HepG2 (cell line): ENCODE measurements around the gene ATN1. TPM values are rescaled to one million over a fixed set of nuclear protein-coding genes. Genes with fewer than 3 reads are reported as not detected.
A peak's percentile ranks its signal among the peaks of the same experiment; 100 is the strongest.

ENCODE experiments used
- IKZF1 ChIP-seq: fragments of 450-650 bp; IDR thresholded peaks from 2 replicates; pipeline ENCODE4 v1.7.1; 2016
- KDM4B ChIP-seq: sonication (generic); formaldehyde crosslinking; IDR thresholded peaks from 2 replicates; pipeline ENCODE4 v1.4.0; 2020; ENCODE audit warnings: missing genetic modification reagents
- MED1 ChIP-seq: sonication (generic); formaldehyde crosslinking; IDR thresholded peaks from 2 replicates; pipeline ENCODE4 v1.4.0; 2020; ENCODE audit warnings: missing genetic modification reagents
- NR1H2 ChIP-seq: sonication (generic); formaldehyde crosslinking; IDR thresholded peaks from 2 replicates; pipeline ENCODE4 v1.8.1; 2022; ENCODE audit warnings: low read depth, missing genetic modification reagents, borderline replicate concordance
- RNF219 ChIP-seq: sonication (generic); formaldehyde crosslinking; IDR thresholded peaks from 2 replicates; pipeline ENCODE4 v1.5.0; 2020; ENCODE audit warnings: mild to moderate bottlenecking, missing genetic modification reagents
- SMARCC2 ChIP-seq: fragments of 450-650 bp; IDR thresholded peaks from 2 replicates; pipeline ENCODE4 v1.6.1; 2017; ENCODE audit warnings: antibody characterized with exemption, mild to moderate bottlenecking
- SSRP1 ChIP-seq: IDR thresholded peaks from 2 replicates; pipeline ENCODE4 v1.6.1; 2016; ENCODE audit warnings: control low read depth
- ZBTB25 ChIP-seq: IDR thresholded peaks from 2 replicates; pipeline ENCODE4 v1.6.1; 2018; ENCODE audit warnings: missing genetic modification reagents
- ZNF17 ChIP-seq: sonication (generic); formaldehyde crosslinking; IDR thresholded peaks from 2 replicates; pipeline ENCODE4 v1.5.0; 2020; ENCODE audit warnings: mild to moderate bottlenecking, missing genetic modification reagents
- ZNF24 ChIP-seq: fragments of 450-650 bp; IDR thresholded peaks from 2 replicates; pipeline ENCODE4 v1.6.1; 2017; ENCODE audit warnings: antibody characterized with exemption, mild to moderate bottlenecking
- ZNF276 ChIP-seq: sonication (generic); formaldehyde crosslinking; IDR thresholded peaks from 2 replicates; pipeline ENCODE4 v1.4.0; 2020; ENCODE audit warnings: mild to moderate bottlenecking, low read depth, missing genetic modification reagents
- ZNF552 ChIP-seq: sonication (generic); formaldehyde crosslinking; IDR thresholded peaks from 2 replicates; pipeline ENCODE4 v1.9.0; 2022; ENCODE audit warnings: missing genetic modification reagents, mild to moderate bottlenecking, borderline replicate concordance
- ZNF597 ChIP-seq: sonication (generic); formaldehyde crosslinking; IDR thresholded peaks from 2 replicates; pipeline ENCODE4 v1.5.0; 2020; ENCODE audit warnings: missing genetic modification reagents
- ZNF605 ChIP-seq: sonication (generic); formaldehyde crosslinking; IDR thresholded peaks from 2 replicates; pipeline ENCODE4 v1.8.0; 2022; ENCODE audit warnings: mild to moderate bottlenecking, missing genetic modification reagents
- ZNF616 ChIP-seq: sonication (generic); formaldehyde crosslinking; IDR thresholded peaks from 2 replicates; pipeline ENCODE4 v1.5.0; 2020; ENCODE audit warnings: low read depth, mild to moderate bottlenecking, missing genetic modification reagents
- polyA plus RNA-seq, 8 experiments: library from polyadenylated mRNA; depleted of rRNA in 3 of 8; stranded (reverse) in 7 of 8; unstranded in 1 of 8; fragments of >200 nt; fragmentation: Illumina TruSeq in 4 of 8; extraction: Trizol in 4 of 8; gene quantifications; 2 replicates each; pipeline versions ENCODE4 v1.2.1 to v1.2.3, GENCODE V29; 2011 to 2016; ENCODE audit warnings: low read depth in 4 of 8, missing spikeins in 1 of 8, mixed read lengths in 1 of 8; ENCODE audit not compliant: insufficient read depth in 1 of 8
- total RNA-seq, 5 experiments: library from RNA; depleted of rRNA; stranded (reverse); fragments of >200 nt; fragmentation: Illumina TruSeq; extraction: Trizol; gene quantifications; 2 replicates each; pipeline ENCODE4 v1.2.3, GENCODE V29; 2016; ENCODE audit warnings: low read depth in 1 of 5
- TF ChIP-seq, protein P1 (sequence below): sonication (generic); formaldehyde crosslinking; IDR thresholded peaks from 2 replicates; pipeline ENCODE4 v1.5.1; 2020; ENCODE audit warnings: mild to moderate bottlenecking, missing genetic modification reagents, borderline replicate concordance
- TF ChIP-seq, protein P2 (sequence below): sonication (generic); formaldehyde crosslinking; IDR thresholded peaks from 2 replicates; pipeline ENCODE4 v1.4.0; 2020; ENCODE audit warnings: missing genetic modification reagents
- TF ChIP-seq, protein P3 (sequence below): sonication (generic); formaldehyde crosslinking; IDR thresholded peaks from 2 replicates; pipeline ENCODE4 v1.5.0; 2020; ENCODE audit warnings: mild to moderate bottlenecking, low read depth, missing genetic modification reagents, borderline replicate concordance

The ATN1 gene
- total and polyA plus RNA-seq, 2 of the 13 experiments (the other 11 are each of a cell fraction or from before 2014, with no cell fraction given): 2.1 to 8.6 TPM

- no peak; the same call in 1 of the 2 replicates for TF ChIP-seq RNF219 (CRISPR knock-in tag)
- TF ChIP-seq ZNF552 (CRISPR knock-in tag): peak; percentile 25; the same call in 1 of the 2 replicates
- no peak for TF ChIP-seq ZNF597 (CRISPR knock-in tag)
- TF ChIP-seq MED1 (CRISPR knock-in tag): peak; percentile 99
- TF ChIP-seq NR1H2: no peak
- TF ChIP-seq ZNF616 (CRISPR knock-in tag): no peak
- TF ChIP-seq ZNF605 (CRISPR knock-in tag): no peak
- TF ChIP-seq, protein P1, sequence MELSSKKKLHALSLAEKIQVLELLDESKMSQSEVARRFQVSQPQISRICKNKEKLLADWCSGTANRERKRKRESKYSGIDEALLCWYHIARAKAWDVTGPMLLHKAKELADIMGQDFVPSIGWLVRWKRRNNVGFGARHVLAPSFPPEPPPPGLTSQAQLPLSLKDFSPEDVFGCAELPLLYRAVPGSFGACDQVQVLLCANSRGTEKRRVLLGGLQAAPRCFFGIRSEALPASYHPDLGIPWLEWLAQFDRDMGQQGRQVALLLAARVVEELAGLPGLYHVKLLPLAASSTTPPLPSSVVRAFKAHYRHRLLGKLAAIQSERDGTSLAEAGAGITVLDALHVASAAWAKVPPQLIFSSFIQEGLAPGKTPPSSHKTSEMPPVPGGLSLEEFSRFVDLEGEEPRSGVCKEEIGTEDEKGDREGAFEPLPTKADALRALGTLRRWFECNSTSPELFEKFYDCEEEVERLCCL (CRISPR knock-in tag): peak; percentile 47
- no peak for TF ChIP-seq SMARCC2
- TF ChIP-seq, protein P2, sequence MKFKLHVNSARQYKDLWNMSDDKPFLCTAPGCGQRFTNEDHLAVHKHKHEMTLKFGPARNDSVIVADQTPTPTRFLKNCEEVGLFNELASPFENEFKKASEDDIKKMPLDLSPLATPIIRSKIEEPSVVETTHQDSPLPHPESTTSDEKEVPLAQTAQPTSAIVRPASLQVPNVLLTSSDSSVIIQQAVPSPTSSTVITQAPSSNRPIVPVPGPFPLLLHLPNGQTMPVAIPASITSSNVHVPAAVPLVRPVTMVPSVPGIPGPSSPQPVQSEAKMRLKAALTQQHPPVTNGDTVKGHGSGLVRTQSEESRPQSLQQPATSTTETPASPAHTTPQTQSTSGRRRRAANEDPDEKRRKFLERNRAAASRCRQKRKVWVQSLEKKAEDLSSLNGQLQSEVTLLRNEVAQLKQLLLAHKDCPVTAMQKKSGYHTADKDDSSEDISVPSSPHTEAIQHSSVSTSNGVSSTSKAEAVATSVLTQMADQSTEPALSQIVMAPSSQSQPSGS: peak; percentile 91
- TF ChIP-seq ZBTB25: peak; percentile 70
- TF ChIP-seq ZNF24: no peak
- no peak; the same call in 1 of the 2 replicates for TF ChIP-seq SSRP1 (CRISPR knock-in tag)
- no peak; the same call in 1 of the 2 replicates for TF ChIP-seq ZNF276
- no peak for TF ChIP-seq IKZF1
- TF ChIP-seq, protein P3, sequence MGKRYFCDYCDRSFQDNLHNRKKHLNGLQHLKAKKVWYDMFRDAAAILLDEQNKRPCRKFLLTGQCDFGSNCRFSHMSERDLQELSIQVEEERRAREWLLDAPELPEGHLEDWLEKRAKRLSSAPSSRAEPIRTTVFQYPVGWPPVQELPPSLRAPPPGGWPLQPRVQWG: no peak
- peak; percentile 55; the same call in 1 of the 2 replicates for TF ChIP-seq KDM4B (CRISPR knock-in tag)
- no peak for TF ChIP-seq ZNF17 (CRISPR knock-in tag)
These were observed 16.1 kb downstream of the ATN1 start, which contains the start of the genes C12orf57 and RNU7-1 (continued) for GRCh38 chr12:6943722-6944380.
